ENCODE results near the gene FAM89B. TPM values are rescaled to one million over a fixed set of nuclear protein-coding genes. Genes with fewer than 3 reads are reported as not detected.

Gene FAM89B
- total and polyA plus RNA-seq, 2 of the 8 experiments (the other 6 are each of a cell fraction or from before 2014, with no cell fraction given), result 15.8 to 32.4 TPM

- TF ChIP-seq CTBP2 (IDR thresholded peaks at IDR 0.05; ENCODE audit: borderline replicate concordance, insufficient read depth, insufficient read length, low read length), result no peak
- no peak for TF ChIP-seq BRCA1 (IDR thresholded peaks at IDR 0.05; ENCODE audit: low read depth, low read length)
- no peak for TF ChIP-seq CBX8 (IDR thresholded peaks at IDR 0.05; ENCODE audit: borderline replicate concordance, low read depth, low read length)
- no peak for TF ChIP-seq HDAC2 (IDR thresholded peaks at IDR 0.05; ENCODE audit: borderline replicate concordance in 1 of 2, low read depth in 2 of 2, low read length in 2 of 2)
- TF ChIP-seq CHD1 (IDR thresholded peaks at IDR 0.05; ENCODE audit: low read depth, low read length), result no peak
- TF ChIP-seq FOSL1 (IDR thresholded peaks at IDR 0.05; ENCODE audit: insufficient read depth, low read depth, low read length), result no peak
- no peak for TF ChIP-seq SRF (IDR thresholded peaks at IDR 0.05; ENCODE audit: low read depth, low read length)
- TF ChIP-seq TAF7 (optimal IDR thresholded peaks at IDR 0.05; ENCODE audit: borderline replicate concordance, low read depth, low read length), result no peak
- no peak for TF ChIP-seq E2F6 (IDR thresholded peaks at IDR 0.05)
- no peak for TF ChIP-seq KDM1A (IDR thresholded peaks at IDR 0.05; ENCODE audit: borderline replicate concordance, low read length)
- no peak for TF ChIP-seq ZNF274 (IDR thresholded peaks at IDR 0.05; ENCODE audit: borderline replicate concordance, extremely low read depth, low read length)
These were observed 31.0 kb upstream of the FAM89B start (continued) for GRCh38 chr11:65541093-65541982.

Measured in H1 (cell line).